K562 (cell line): ENCODE measurements around the gene HPS3. TPM values are rescaled to one million over a fixed set of nuclear protein-coding genes. Genes with fewer than 3 reads are reported as not detected.

ENCODE experiments used
- CREB1 ChIP-seq, 2 experiments: sonication (generic) in 1 of 2; formaldehyde crosslinking in 1 of 2; IDR thresholded peaks; 2 replicates each; pipeline versions ENCODE4 v1.6.1 to v1.8.0; 2012 to 2022; ENCODE audit warnings: inconsistent platforms in 1 of 2, mild to moderate bottlenecking in 1 of 2, missing genetic modification reagents in 1 of 2, moderate library complexity in 1 of 2
- DPF2 ChIP-seq: fragments of 450-650 bp; IDR thresholded peaks from 2 replicates; pipeline ENCODE4 v1.6.1; 2016
- FOXM1 ChIP-seq, 2 experiments: fragments of 450-650 bp in 1 of 2; sonication (generic) in 1 of 2; formaldehyde crosslinking in 1 of 2; IDR thresholded peaks; 2 replicates each; pipeline versions ENCODE4 v1.6.1 to v1.9.0; 2017 to 2022; ENCODE audit warnings: low read depth in 2 of 2, mild to moderate bottlenecking in 2 of 2, missing genetic modification reagents in 1 of 2, moderate library complexity in 1 of 2
- FUS ChIP-seq: fragments of 200-400 bp; formaldehyde crosslinking; optimal IDR thresholded peaks from 2 replicates; pipeline ENCODE3; 2017; ENCODE audit warnings: low read depth, low read length
- HDAC8 ChIP-seq: fragments of 450-650 bp; IDR thresholded peaks from 2 replicates; pipeline ENCODE4 v1.6.1; 2016; ENCODE audit warnings: mild to moderate bottlenecking, missing genetic modification characterization, moderate library complexity, missing compliant biosample characterization
- JUNB ChIP-seq: fragments of 450-650 bp; formaldehyde crosslinking; conservative IDR thresholded peaks from 2 replicates; pipeline ENCODE4 v1.4.0; 2020; ENCODE audit warnings: mild to moderate bottlenecking
- KDM4B ChIP-seq, 2 experiments: fragments of 450-650 bp in 1 of 2; sonication (generic) in 1 of 2; IDR thresholded peaks; 2 replicates each; pipeline ENCODE4 v1.6.1; 2016 to 2017; ENCODE audit warnings: borderline replicate concordance in 2 of 2, antibody characterized with exemption in 1 of 2, low read depth in 1 of 2, mild to moderate bottlenecking in 1 of 2
- LEF1 ChIP-seq: fragments of 450-650 bp; IDR thresholded peaks from 2 replicates; pipeline ENCODE4 v1.6.1; 2016; ENCODE audit warnings: mild to moderate bottlenecking
- MEIS2 ChIP-seq: fragments of 450-650 bp; IDR thresholded peaks from 2 replicates; pipeline ENCODE4 v1.6.1; 2014; ENCODE audit warnings: mild to moderate bottlenecking; ENCODE audit not compliant: partially characterized antibody
- NEUROD1 ChIP-seq: fragments of 150-350 bp; IDR thresholded peaks from 2 replicates; pipeline ENCODE4 v1.6.1; 2014; ENCODE audit warnings: borderline replicate concordance, low read length, low read depth; ENCODE audit not compliant: partially characterized antibody
- NFE2 ChIP-seq: IDR thresholded peaks from 2 replicates; pipeline ENCODE4 v1.6.1; 2014; ENCODE audit warnings: antibody characterized with exemption, low read depth
- NRF1 ChIP-seq, 2 experiments: fragments of 450-650 bp; IDR thresholded peaks in 1 of 2; conservative IDR thresholded peaks in 1 of 2; 2 replicates each; pipeline ENCODE4 v1.6.1; 2014; ENCODE audit warnings: mild to moderate bottlenecking in 2 of 2
- PYGO2 ChIP-seq: fragments of 450-650 bp; IDR thresholded peaks from 2 replicates; pipeline ENCODE4 v1.6.1; 2016; ENCODE audit warnings: mild to moderate bottlenecking, missing genetic modification characterization, moderate library complexity, missing compliant biosample characterization
- TEAD4 ChIP-seq, 2 experiments: sonication (generic) in 1 of 2; formaldehyde crosslinking in 1 of 2; IDR thresholded peaks; 2 replicates each; pipeline versions ENCODE4 v1.6.1 to v1.8.0; 2012 to 2022; ENCODE audit warnings: borderline replicate concordance in 1 of 2, inconsistent platforms in 1 of 2, low read length in 1 of 2, mild to moderate bottlenecking in 1 of 2, missing genetic modification reagents in 1 of 2
- ZFP30 ChIP-seq: fragments of 250-450 bp; sonication (Bioruptor Pico); IDR thresholded peaks from 2 replicates; pipeline ENCODE4 v1.8.0; 2022; ENCODE audit warnings: moderate library complexity, mild to moderate bottlenecking, inconsistent platforms, borderline replicate concordance
- polyA plus RNA-seq, 8 experiments: library from polyadenylated mRNA; depleted of rRNA in 4 of 8; stranded (reverse) in 5 of 8; unstranded in 3 of 8; fragments of >200 nt; fragmentation: Nextera tagmentation in 2 of 8; fragmentation: Illumina TruSeq in 1 of 8; extraction: Ambion mirVana in 2 of 8; extraction: Trizol in 1 of 8; gene quantifications; 2 replicates each; pipeline versions ENCODE4 v1.2.1 to v1.2.3, GENCODE V29; 2011 to 2014; ENCODE audit warnings: inconsistent platforms in 1 of 8, missing spikeins in 1 of 8
- total RNA-seq, 7 experiments: library from RNA; depleted of rRNA in 6 of 7; stranded (reverse); fragments of >200 nt in 6 of 7; fragmentation: Illumina TruSeq in 2 of 7; extraction: Trizol in 2 of 7; gene quantifications; 2 replicates each; pipeline versions ENCODE4 v1.2.1 to v1.2.3, GENCODE V29; 2011 to 2021; ENCODE audit warnings: low replicate concordance in 1 of 7
- TF ChIP-seq, protein P1 (sequence below): fragments of 250-450 bp; sonication (Bioruptor Pico); IDR thresholded peaks from 2 replicates; pipeline ENCODE4 v1.5.0; 2020; ENCODE audit warnings: mild to moderate bottlenecking
- TF ChIP-seq, protein P2 (sequence below): fragments of 250-450 bp; sonication (Bioruptor Pico); IDR thresholded peaks from 2 replicates; pipeline ENCODE4 v1.5.0; 2020; ENCODE audit warnings: mild to moderate bottlenecking, borderline replicate concordance
- TF ChIP-seq, protein P3 (sequence below): sonication (generic); formaldehyde crosslinking; IDR thresholded peaks from 2 replicates; pipeline ENCODE4 v1.8.1; 2023; ENCODE audit warnings: mild to moderate bottlenecking, missing genetic modification reagents
- TF ChIP-seq, protein P4 (sequence below), 2 experiments: fragments of 150-350 bp in 1 of 2; IDR thresholded peaks; 2 replicates each; pipeline ENCODE4 v1.6.1; 2012 to 2016; ENCODE audit warnings: low read depth in 2 of 2, low read length in 2 of 2, mild to moderate bottlenecking in 1 of 2, moderate library complexity in 1 of 2

Gene HPS3
- total and polyA plus RNA-seq, 9 of the 15 experiments (the other 6 are each of a cell fraction or from before 2014, with no cell fraction given), result 1.2 to 11.3 (median 7.6) TPM

DNA sequence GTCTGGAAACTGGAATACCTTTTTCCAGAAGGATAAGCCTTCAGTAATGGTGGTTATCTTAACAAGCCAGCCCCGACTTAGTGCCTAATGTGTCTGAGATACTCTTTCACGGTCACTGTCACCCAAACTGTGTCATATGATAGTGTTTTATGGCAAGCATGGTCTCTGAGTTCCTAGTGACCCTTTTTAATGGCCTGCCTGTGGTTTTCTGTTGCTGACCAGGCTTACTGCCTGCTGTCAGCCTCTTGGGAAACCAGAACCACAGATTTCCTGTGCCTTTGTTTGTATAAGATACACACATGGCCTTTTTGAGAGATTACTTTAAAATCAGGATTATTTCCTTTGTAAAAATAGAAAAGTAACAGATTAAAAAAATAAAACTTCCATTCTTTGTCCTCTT, 22.4 kb downstream of the HPS3 start (continued):
- TF ChIP-seq PYGO2 (tag), result no peak
- TF ChIP-seq TEAD4 (IDR thresholded peaks at IDR 0.05; ENCODE audit: low read length), result peak; percentile 98
- no peak for TF ChIP-seq TEAD4 (CRISPR knock-in tag; IDR thresholded peaks at IDR 0.05; ENCODE audit: borderline replicate concordance)
- TF ChIP-seq LEF1, result peak; percentile 62; the same call in 1 of the 2 replicates
- peak; percentile 65 for TF ChIP-seq CREB1 (IDR thresholded peaks at IDR 0.05)
- no peak for TF ChIP-seq CREB1 (CRISPR knock-in tag; IDR thresholded peaks at IDR 0.05)
- no peak for TF ChIP-seq FUS
- TF ChIP-seq MEIS2, result peak; percentile 94
- TF ChIP-seq, protein P1, sequence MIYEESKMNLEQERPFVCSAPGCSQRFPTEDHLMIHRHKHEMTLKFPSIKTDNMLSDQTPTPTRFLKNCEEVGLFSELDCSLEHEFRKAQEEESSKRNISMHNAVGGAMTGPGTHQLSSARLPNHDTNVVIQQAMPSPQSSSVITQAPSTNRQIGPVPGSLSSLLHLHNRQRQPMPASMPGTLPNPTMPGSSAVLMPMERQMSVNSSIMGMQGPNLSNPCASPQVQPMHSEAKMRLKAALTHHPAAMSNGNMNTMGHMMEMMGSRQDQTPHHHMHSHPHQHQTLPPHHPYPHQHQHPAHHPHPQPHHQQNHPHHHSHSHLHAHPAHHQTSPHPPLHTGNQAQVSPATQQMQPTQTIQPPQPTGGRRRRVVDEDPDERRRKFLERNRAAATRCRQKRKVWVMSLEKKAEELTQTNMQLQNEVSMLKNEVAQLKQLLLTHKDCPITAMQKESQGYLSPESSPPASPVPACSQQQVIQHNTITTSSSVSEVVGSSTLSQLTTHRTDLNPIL (CRISPR knock-in tag), result no peak
- TF ChIP-seq ZFP30 (CRISPR knock-in tag), result no peak
- no peak for TF ChIP-seq NEUROD1
- TF ChIP-seq FOXM1 (IDR thresholded peaks at IDR 0.05; ENCODE audit: low read depth), result peak; percentile 87
- TF ChIP-seq FOXM1 (CRISPR knock-in tag; IDR thresholded peaks at IDR 0.05; ENCODE audit: low read depth), result no peak
- TF ChIP-seq DPF2, result peak; percentile 84
- TF ChIP-seq, protein P2, sequence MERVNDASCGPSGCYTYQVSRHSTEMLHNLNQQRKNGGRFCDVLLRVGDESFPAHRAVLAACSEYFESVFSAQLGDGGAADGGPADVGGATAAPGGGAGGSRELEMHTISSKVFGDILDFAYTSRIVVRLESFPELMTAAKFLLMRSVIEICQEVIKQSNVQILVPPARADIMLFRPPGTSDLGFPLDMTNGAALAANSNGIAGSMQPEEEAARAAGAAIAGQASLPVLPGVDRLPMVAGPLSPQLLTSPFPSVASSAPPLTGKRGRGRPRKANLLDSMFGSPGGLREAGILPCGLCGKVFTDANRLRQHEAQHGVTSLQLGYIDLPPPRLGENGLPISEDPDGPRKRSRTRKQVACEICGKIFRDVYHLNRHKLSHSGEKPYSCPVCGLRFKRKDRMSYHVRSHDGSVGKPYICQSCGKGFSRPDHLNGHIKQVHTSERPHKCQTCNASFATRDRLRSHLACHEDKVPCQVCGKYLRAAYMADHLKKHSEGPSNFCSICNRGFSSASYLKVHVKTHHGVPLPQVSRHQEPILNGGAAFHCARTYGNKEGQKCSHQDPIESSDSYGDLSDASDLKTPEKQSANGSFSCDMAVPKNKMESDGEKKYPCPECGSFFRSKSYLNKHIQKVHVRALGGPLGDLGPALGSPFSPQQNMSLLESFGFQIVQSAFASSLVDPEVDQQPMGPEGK (CRISPR knock-in tag), result no peak
- peak; percentile 43 for TF ChIP-seq NFE2
- TF ChIP-seq KDM4B (IDR thresholded peaks at IDR 0.05; ENCODE audit: borderline replicate concordance in 2 of 2, low read depth in 1 of 2), result no peak
- TF ChIP-seq, protein P3, sequence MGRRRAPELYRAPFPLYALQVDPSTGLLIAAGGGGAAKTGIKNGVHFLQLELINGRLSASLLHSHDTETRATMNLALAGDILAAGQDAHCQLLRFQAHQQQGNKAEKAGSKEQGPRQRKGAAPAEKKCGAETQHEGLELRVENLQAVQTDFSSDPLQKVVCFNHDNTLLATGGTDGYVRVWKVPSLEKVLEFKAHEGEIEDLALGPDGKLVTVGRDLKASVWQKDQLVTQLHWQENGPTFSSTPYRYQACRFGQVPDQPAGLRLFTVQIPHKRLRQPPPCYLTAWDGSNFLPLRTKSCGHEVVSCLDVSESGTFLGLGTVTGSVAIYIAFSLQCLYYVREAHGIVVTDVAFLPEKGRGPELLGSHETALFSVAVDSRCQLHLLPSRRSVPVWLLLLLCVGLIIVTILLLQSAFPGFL, result no peak
- TF ChIP-seq HDAC8, result no peak
- no peak for TF ChIP-seq JUNB (CRISPR knock-in tag)
- TF ChIP-seq NRF1 (conservative IDR thresholded peaks at IDR 0.05 in 1 of 2, IDR thresholded peaks at IDR 0.05 in 1 of 2), result peak in 1 of 2 experiments; percentile 10; a peak in 1 of 4 replicates
- TF ChIP-seq, protein P4, sequence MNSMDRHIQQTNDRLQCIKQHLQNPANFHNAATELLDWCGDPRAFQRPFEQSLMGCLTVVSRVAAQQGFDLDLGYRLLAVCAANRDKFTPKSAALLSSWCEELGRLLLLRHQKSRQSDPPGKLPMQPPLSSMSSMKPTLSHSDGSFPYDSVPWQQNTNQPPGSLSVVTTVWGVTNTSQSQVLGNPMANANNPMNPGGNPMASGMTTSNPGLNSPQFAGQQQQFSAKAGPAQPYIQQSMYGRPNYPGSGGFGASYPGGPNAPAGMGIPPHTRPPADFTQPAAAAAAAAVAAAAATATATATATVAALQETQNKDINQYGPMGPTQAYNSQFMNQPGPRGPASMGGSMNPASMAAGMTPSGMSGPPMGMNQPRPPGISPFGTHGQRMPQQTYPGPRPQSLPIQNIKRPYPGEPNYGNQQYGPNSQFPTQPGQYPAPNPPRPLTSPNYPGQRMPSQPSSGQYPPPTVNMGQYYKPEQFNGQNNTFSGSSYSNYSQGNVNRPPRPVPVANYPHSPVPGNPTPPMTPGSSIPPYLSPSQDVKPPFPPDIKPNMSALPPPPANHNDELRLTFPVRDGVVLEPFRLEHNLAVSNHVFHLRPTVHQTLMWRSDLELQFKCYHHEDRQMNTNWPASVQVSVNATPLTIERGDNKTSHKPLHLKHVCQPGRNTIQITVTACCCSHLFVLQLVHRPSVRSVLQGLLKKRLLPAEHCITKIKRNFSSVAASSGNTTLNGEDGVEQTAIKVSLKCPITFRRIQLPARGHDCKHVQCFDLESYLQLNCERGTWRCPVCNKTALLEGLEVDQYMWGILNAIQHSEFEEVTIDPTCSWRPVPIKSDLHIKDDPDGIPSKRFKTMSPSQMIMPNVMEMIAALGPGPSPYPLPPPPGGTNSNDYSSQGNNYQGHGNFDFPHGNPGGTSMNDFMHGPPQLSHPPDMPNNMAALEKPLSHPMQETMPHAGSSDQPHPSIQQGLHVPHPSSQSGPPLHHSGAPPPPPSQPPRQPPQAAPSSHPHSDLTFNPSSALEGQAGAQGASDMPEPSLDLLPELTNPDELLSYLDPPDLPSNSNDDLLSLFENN (IDR thresholded peaks at IDR 0.05; ENCODE audit: low read depth in 2 of 2, low read length in 2 of 2), result peak in 1 of 2 experiments; percentile 85; a peak in 2 of 4 replicates
